HEK293 (cell line): ENCODE results near the gene NUCB1.

Experiments used
- IKZF3 ChIP-seq: fragments of 450-650 bp; IDR thresholded peaks from 2 replicates; pipeline ENCODE4 v1.5.0; 2018; ENCODE audit warnings: missing biosample characterization, mild to moderate bottlenecking, missing genetic modification characterization, moderate library complexity
- OVOL3 ChIP-seq: fragments of 450-650 bp; formaldehyde crosslinking; IDR thresholded peaks from 2 replicates; pipeline ENCODE4 v1.5.1; 2016; ENCODE audit warnings: missing biosample characterization, missing genetic modification characterization
- SCRT1 ChIP-seq: fragments of 450-650 bp; formaldehyde crosslinking; IDR thresholded peaks from 2 replicates; pipeline ENCODE4 v1.5.1; 2016; ENCODE audit warnings: missing biosample characterization, missing genetic modification characterization, borderline replicate concordance
- TCF7L2 ChIP-seq: IDR thresholded peaks from 2 replicates; pipeline ENCODE4 v1.6.1; 2011; ENCODE audit warnings: low read depth, mild to moderate bottlenecking, inconsistent platforms, low read length, moderate library complexity, borderline replicate concordance
- TRIM28 ChIP-seq: IDR thresholded peaks from 2 replicates; pipeline ENCODE4 v1.6.1; 2011; ENCODE audit warnings: low read length, control low read depth, borderline replicate concordance
- ZFP3 ChIP-seq: fragments of 450-650 bp; formaldehyde crosslinking; IDR thresholded peaks from 2 replicates; pipeline ENCODE4 v1.5.1; 2016; ENCODE audit warnings: low read depth, missing biosample characterization, missing genetic modification characterization
- ZFP69B ChIP-seq: fragments of 450-650 bp; formaldehyde crosslinking; IDR thresholded peaks from 2 replicates; pipeline ENCODE4 v1.5.1; 2016; ENCODE audit warnings: missing biosample characterization, missing genetic modification characterization
- ZNF121 ChIP-seq: fragments of 450-650 bp; formaldehyde crosslinking; IDR thresholded peaks from 2 replicates; pipeline ENCODE4 v1.5.1; 2016; ENCODE audit warnings: missing biosample characterization, missing genetic modification characterization
- ZNF2 ChIP-seq: fragments of 450-650 bp; formaldehyde crosslinking; IDR thresholded peaks from 2 replicates; pipeline ENCODE4 v1.5.1; 2016; ENCODE audit warnings: missing biosample characterization, missing genetic modification characterization
- ZNF354C ChIP-seq: fragments of 450-650 bp; formaldehyde crosslinking; IDR thresholded peaks from 2 replicates; pipeline ENCODE4 v1.5.1; 2016; ENCODE audit warnings: missing biosample characterization, missing genetic modification characterization, low read depth, borderline replicate concordance
- ZNF366 ChIP-seq: fragments of 450-650 bp; formaldehyde crosslinking; conservative IDR thresholded peaks from 2 replicates; pipeline ENCODE4 v1.5.1; 2016; ENCODE audit warnings: missing biosample characterization, missing genetic modification characterization
- ZNF426 ChIP-seq: fragments of 450-650 bp; formaldehyde crosslinking; IDR thresholded peaks from 2 replicates; pipeline ENCODE4 v1.5.1; 2017; ENCODE audit warnings: missing biosample characterization, missing genetic modification characterization, mild to moderate bottlenecking, inconsistent platforms, moderate library complexity
- ZNF48 ChIP-seq: fragments of 450-650 bp; formaldehyde crosslinking; IDR thresholded peaks from 2 replicates; pipeline ENCODE4 v1.5.1; 2016; ENCODE audit warnings: missing biosample characterization, missing genetic modification characterization
- ZNF555 ChIP-seq: fragments of 450-650 bp; formaldehyde crosslinking; conservative IDR thresholded peaks from 2 replicates; pipeline ENCODE4 v1.5.1; 2017; ENCODE audit warnings: missing biosample characterization, mild to moderate bottlenecking, missing genetic modification characterization, inconsistent platforms
- ZNF558 ChIP-seq: fragments of 450-650 bp; formaldehyde crosslinking; IDR thresholded peaks from 2 replicates; pipeline ENCODE4 v1.5.1; 2016; ENCODE audit warnings: missing biosample characterization, missing genetic modification characterization
- ZNF600 ChIP-seq: fragments of 450-650 bp; formaldehyde crosslinking; IDR thresholded peaks from 2 replicates; pipeline ENCODE4 v1.5.1; 2016; ENCODE audit warnings: missing biosample characterization, missing genetic modification characterization
- ZNF626 ChIP-seq: fragments of 450-650 bp; sonication (Bioruptor Pico); formaldehyde crosslinking; IDR thresholded peaks from 2 replicates; pipeline ENCODE4 v1.5.1; 2018; ENCODE audit warnings: missing biosample characterization, missing genetic modification characterization, inconsistent platforms
- ZNF664 ChIP-seq: fragments of 450-650 bp; formaldehyde crosslinking; IDR thresholded peaks from 2 replicates; pipeline ENCODE4 v1.5.1; 2016; ENCODE audit warnings: missing biosample characterization, missing genetic modification characterization
- ZNF768 ChIP-seq: fragments of 450-650 bp; formaldehyde crosslinking; IDR thresholded peaks from 2 replicates; pipeline ENCODE4 v1.5.1; 2018; ENCODE audit warnings: missing biosample characterization, mild to moderate bottlenecking, missing genetic modification characterization
- ZNF776 ChIP-seq: fragments of 450-650 bp; formaldehyde crosslinking; IDR thresholded peaks from 2 replicates; pipeline ENCODE4 v1.5.0; 2017; ENCODE audit warnings: missing biosample characterization, missing genetic modification characterization, borderline replicate concordance
- ZNF785 ChIP-seq: fragments of 450-650 bp; formaldehyde crosslinking; IDR thresholded peaks from 2 replicates; pipeline ENCODE4 v1.5.1; 2016; ENCODE audit warnings: missing biosample characterization, missing genetic modification characterization
- ZNF792 ChIP-seq: fragments of 450-650 bp; formaldehyde crosslinking; IDR thresholded peaks from 2 replicates; pipeline ENCODE4 v1.5.1; 2016; ENCODE audit warnings: missing biosample characterization, missing genetic modification characterization
- ZNF843 ChIP-seq: fragments of 450-650 bp; formaldehyde crosslinking; IDR thresholded peaks from 2 replicates; pipeline ENCODE4 v1.5.1; 2016; ENCODE audit warnings: missing biosample characterization, missing genetic modification characterization
- ZSCAN16 ChIP-seq: fragments of 450-650 bp; formaldehyde crosslinking; IDR thresholded peaks from 2 replicates; pipeline ENCODE4 v1.5.1; 2016; ENCODE audit warnings: missing biosample characterization, missing genetic modification characterization
- ZSCAN23 ChIP-seq: fragments of 450-650 bp; formaldehyde crosslinking; IDR thresholded peaks from 2 replicates; pipeline ENCODE4 v1.5.1; 2016; ENCODE audit warnings: missing biosample characterization, missing genetic modification characterization
- ZSCAN30 ChIP-seq: fragments of 450-650 bp; IDR thresholded peaks from 2 replicates; pipeline ENCODE4 v1.5.1; 2018; ENCODE audit warnings: missing biosample characterization, mild to moderate bottlenecking, missing genetic modification characterization, moderate library complexity
- TF ChIP-seq, protein P1 (sequence below): fragments of 450-650 bp; formaldehyde crosslinking; IDR thresholded peaks from 2 replicates; pipeline ENCODE4 v1.5.1; 2016; ENCODE audit warnings: missing biosample characterization, missing genetic modification characterization, low read depth
- TF ChIP-seq, protein P2 (sequence below): fragments of 450-650 bp; formaldehyde crosslinking; IDR thresholded peaks from 2 replicates; pipeline ENCODE4 v1.5.1; 2016; ENCODE audit warnings: missing biosample characterization, missing genetic modification characterization
- TF ChIP-seq, protein P3 (sequence below): fragments of 450-650 bp; formaldehyde crosslinking; IDR thresholded peaks from 2 replicates; pipeline ENCODE4 v1.5.1; 2017; ENCODE audit warnings: missing biosample characterization, missing genetic modification characterization
- TF ChIP-seq, protein P4 (sequence below): fragments of 450-650 bp; formaldehyde crosslinking; IDR thresholded peaks from 2 replicates; pipeline ENCODE4 v1.5.1; 2016; ENCODE audit warnings: missing biosample characterization, missing genetic modification characterization
- TF ChIP-seq, protein P5 (sequence below): fragments of 450-650 bp; formaldehyde crosslinking; IDR thresholded peaks from 2 replicates; pipeline ENCODE4 v1.5.1; 2016; ENCODE audit warnings: missing biosample characterization, missing genetic modification characterization
- TF ChIP-seq, protein P6 (sequence below): fragments of 450-650 bp; formaldehyde crosslinking; IDR thresholded peaks from 2 replicates; pipeline ENCODE4 v1.5.1; 2017; ENCODE audit warnings: missing biosample characterization, missing genetic modification characterization

NUCB1 gene

DNA sequence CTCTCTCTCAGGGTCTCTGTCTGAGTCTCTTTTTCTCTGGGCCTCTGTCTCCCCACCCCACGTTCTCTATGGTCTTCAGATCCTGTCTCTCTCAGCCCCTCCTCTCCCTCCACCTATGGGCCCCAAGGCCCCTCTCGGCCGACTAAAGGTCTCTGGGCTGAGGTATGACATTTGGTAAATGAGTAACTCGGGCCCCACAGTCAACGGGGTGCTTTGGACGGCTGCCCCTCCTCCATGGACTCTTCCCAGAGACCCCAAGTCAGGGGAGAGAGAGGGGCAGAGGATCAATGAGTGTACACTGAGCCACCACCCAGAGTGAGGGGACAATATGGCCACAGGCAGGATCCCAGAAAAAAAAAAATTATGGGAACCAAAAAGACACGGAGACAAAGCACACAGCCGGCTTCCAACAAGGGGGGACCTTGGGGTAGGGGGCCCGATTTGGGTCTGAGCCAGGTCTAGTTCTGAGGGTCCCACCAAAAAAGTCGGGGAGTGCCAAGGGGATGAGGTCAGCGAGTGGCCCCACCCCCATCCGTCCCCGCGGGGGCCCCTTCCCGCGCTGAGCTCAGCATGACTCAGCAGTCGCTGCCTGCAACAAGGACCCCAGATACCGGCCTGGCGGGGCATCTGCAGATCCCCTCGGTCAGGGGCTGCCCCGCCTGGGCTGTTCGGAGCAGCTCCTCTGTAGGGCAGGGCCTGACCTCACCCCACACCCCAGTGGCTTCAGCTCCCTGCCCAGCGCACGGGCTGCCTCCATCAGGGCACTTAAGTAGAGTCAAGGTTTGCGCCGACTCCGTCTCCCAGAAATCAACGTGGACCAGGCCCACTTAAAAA, 63.5 kb downstream of the NUCB1 start (continued):
- TF ChIP-seq ZNF843 (0 out of 2 replicates have a peak, but pooled peaks have one; percentile 51), ZNF558 (tag by site-specific recombination) (peak; percentile 55), ZFP69B (tag by site-specific recombination) (peak; percentile 97), ZNF776 (no peak), ZNF792 (tag by site-specific recombination) (no peak), ZNF2 (peak; percentile 27; the same call in 1 of the 2 replicates), ZNF426 (tag by site-specific recombination) (no peak), ZNF366 (no peak), ZNF768 (tag by site-specific recombination) (no peak), ZSCAN23 (tag by site-specific recombination) (peak; percentile 87), ZNF354C (tag by site-specific recombination) (no peak), TCF7L2 (no peak), SCRT1 (tag by site-specific recombination) (no peak), ZFP3 (tag by site-specific recombination) (no peak), TRIM28 (no peak), ZSCAN16 (no peak), ZNF664 (0 out of 2 replicates have a peak, but pooled peaks have one; percentile 31), IKZF3 (tag by site-specific recombination) (peak; percentile 65), OVOL3 (tag by site-specific recombination) (no peak), ZSCAN30 (tag by site-specific recombination) (no peak), ZNF785 (tag by site-specific recombination) (peak; percentile 48; the same call in 1 of the 2 replicates), ZNF626 (tag by site-specific recombination) (no peak), ZNF121 (no peak), ZNF555 (tag by site-specific recombination) (no peak), ZNF48 (no peak), ZNF600 (tag by site-specific recombination) (peak; percentile 34; the same call in 1 of the 2 replicates)
- TF ChIP-seq, protein P1, sequence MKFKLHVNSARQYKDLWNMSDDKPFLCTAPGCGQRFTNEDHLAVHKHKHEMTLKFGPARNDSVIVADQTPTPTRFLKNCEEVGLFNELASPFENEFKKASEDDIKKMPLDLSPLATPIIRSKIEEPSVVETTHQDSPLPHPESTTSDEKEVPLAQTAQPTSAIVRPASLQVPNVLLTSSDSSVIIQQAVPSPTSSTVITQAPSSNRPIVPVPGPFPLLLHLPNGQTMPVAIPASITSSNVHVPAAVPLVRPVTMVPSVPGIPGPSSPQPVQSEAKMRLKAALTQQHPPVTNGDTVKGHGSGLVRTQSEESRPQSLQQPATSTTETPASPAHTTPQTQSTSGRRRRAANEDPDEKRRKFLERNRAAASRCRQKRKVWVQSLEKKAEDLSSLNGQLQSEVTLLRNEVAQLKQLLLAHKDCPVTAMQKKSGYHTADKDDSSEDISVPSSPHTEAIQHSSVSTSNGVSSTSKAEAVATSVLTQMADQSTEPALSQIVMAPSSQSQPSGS: peak; percentile 73
- TF ChIP-seq, protein P2, sequence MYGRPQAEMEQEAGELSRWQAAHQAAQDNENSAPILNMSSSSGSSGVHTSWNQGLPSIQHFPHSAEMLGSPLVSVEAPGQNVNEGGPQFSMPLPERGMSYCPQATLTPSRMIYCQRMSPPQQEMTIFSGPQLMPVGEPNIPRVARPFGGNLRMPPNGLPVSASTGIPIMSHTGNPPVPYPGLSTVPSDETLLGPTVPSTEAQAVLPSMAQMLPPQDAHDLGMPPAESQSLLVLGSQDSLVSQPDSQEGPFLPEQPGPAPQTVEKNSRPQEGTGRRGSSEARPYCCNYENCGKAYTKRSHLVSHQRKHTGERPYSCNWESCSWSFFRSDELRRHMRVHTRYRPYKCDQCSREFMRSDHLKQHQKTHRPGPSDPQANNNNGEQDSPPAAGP (tag by site-specific recombination): peak; percentile 85
- TF ChIP-seq, protein P3, sequence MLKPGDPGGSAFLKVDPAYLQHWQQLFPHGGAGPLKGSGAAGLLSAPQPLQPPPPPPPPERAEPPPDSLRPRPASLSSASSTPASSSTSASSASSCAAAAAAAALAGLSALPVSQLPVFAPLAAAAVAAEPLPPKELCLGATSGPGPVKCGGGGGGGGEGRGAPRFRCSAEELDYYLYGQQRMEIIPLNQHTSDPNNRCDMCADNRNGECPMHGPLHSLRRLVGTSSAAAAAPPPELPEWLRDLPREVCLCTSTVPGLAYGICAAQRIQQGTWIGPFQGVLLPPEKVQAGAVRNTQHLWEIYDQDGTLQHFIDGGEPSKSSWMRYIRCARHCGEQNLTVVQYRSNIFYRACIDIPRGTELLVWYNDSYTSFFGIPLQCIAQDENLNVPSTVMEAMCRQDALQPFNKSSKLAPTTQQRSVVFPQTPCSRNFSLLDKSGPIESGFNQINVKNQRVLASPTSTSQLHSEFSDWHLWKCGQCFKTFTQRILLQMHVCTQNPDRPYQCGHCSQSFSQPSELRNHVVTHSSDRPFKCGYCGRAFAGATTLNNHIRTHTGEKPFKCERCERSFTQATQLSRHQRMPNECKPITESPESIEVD: no peak
- TF ChIP-seq, protein P4, sequence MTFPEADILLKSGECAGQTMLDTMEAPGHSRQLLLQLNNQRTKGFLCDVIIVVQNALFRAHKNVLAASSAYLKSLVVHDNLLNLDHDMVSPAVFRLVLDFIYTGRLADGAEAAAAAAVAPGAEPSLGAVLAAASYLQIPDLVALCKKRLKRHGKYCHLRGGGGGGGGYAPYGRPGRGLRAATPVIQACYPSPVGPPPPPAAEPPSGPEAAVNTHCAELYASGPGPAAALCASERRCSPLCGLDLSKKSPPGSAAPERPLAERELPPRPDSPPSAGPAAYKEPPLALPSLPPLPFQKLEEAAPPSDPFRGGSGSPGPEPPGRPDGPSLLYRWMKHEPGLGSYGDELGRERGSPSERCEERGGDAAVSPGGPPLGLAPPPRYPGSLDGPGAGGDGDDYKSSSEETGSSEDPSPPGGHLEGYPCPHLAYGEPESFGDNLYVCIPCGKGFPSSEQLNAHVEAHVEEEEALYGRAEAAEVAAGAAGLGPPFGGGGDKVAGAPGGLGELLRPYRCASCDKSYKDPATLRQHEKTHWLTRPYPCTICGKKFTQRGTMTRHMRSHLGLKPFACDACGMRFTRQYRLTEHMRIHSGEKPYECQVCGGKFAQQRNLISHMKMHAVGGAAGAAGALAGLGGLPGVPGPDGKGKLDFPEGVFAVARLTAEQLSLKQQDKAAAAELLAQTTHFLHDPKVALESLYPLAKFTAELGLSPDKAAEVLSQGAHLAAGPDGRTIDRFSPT (tag by site-specific recombination): peak; percentile 90
- TF ChIP-seq, protein P5, sequence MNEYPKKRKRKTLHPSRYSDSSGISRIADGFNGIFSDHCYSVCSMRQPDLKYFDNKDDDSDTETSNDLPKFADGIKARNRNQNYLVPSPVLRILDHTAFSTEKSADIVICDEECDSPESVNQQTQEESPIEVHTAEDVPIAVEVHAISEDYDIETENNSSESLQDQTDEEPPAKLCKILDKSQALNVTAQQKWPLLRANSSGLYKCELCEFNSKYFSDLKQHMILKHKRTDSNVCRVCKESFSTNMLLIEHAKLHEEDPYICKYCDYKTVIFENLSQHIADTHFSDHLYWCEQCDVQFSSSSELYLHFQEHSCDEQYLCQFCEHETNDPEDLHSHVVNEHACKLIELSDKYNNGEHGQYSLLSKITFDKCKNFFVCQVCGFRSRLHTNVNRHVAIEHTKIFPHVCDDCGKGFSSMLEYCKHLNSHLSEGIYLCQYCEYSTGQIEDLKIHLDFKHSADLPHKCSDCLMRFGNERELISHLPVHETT (tag by site-specific recombination): peak; percentile 69
- TF ChIP-seq, protein P6, sequence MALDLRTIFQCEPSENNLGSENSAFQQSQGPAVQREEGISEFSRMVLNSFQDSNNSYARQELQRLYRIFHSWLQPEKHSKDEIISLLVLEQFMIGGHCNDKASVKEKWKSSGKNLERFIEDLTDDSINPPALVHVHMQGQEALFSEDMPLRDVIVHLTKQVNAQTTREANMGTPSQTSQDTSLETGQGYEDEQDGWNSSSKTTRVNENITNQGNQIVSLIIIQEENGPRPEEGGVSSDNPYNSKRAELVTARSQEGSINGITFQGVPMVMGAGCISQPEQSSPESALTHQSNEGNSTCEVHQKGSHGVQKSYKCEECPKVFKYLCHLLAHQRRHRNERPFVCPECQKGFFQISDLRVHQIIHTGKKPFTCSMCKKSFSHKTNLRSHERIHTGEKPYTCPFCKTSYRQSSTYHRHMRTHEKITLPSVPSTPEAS (tag by site-specific recombination): peak; percentile 17; the same call in 1 of the 2 replicates
